H1 (cell line): ENCODE measurements around the gene AMBP.

Source experiments
- BRCA1 ChIP-seq: IDR thresholded peaks from 2 replicates; pipeline ENCODE4 v1.6.1; 2012; ENCODE audit warnings: low read depth, low read length, improper control_type of control experiment
- CHD1 ChIP-seq: IDR thresholded peaks from 2 replicates; pipeline ENCODE4 v1.6.1; 2012; ENCODE audit warnings: low read depth, low read length, improper control_type of control experiment
- GABPA ChIP-seq: IDR thresholded peaks from 2 replicates; pipeline ENCODE4 v1.6.1; 2011; ENCODE audit warnings: mild to moderate bottlenecking, low read length, moderate library complexity, borderline replicate concordance; ENCODE audit not compliant: insufficient read depth
- HDAC2 ChIP-seq, 2 experiments: fragments of 300-600 bp in 1 of 2; sonication (generic) in 1 of 2; IDR thresholded peaks; 2 replicates each; pipeline ENCODE4 v1.6.1; 2011 to 2012; ENCODE audit warnings: low read depth in 2 of 2, low read length in 2 of 2, mild to moderate bottlenecking in 2 of 2, moderate library complexity in 2 of 2, borderline replicate concordance in 1 of 2, inconsistent platforms in 1 of 2
- JUND ChIP-seq: IDR thresholded peaks from 2 replicates; pipeline ENCODE4 v1.6.1; 2011; ENCODE audit warnings: mild to moderate bottlenecking, improper control_type of control experiment, low read length
- POLR2A ChIP-seq, 2 experiments: IDR thresholded peaks; 1 replicate in 1 of 2; 2 replicates in 1 of 2; pipeline ENCODE4 v1.6.1; 2011; ENCODE audit warnings: low read depth in 2 of 2, low read length in 2 of 2, mild to moderate bottlenecking in 2 of 2; ENCODE audit errors: control extremely low read depth in 1 of 2
- POLR2AphosphoS5 ChIP-seq: IDR thresholded peaks from 2 replicates; pipeline ENCODE4 v1.6.1; 2011; ENCODE audit warnings: low read depth, low read length
- POU5F1 ChIP-seq: IDR thresholded peaks from 2 replicates; pipeline ENCODE4 v1.6.1; 2011; ENCODE audit warnings: low read depth, mild to moderate bottlenecking, low read length, moderate library complexity
- RBBP5 ChIP-seq: IDR thresholded peaks from 2 replicates; pipeline ENCODE4 v1.7.1; 2012; ENCODE audit warnings: low read depth, mild to moderate bottlenecking, inconsistent platforms, low read length, moderate library complexity, borderline replicate concordance
- TAF1 ChIP-seq: IDR thresholded peaks from 2 replicates; pipeline ENCODE4 v1.6.1; 2011; ENCODE audit warnings: mild to moderate bottlenecking, low read depth, low read length
- ZNF274 ChIP-seq: IDR thresholded peaks from 2 replicates; pipeline ENCODE4 v1.7.0; 2012; ENCODE audit warnings: low read length, borderline replicate concordance; ENCODE audit errors: extremely low read depth
- TF ChIP-seq, protein P1 (sequence below), 3 experiments: IDR thresholded peaks; 1 replicate in 2 of 3; 2 replicates in 1 of 3; pipeline versions ENCODE4 v1.5.1 to v1.6.1; 2011; ENCODE audit warnings: low read length in 3 of 3, mild to moderate bottlenecking in 3 of 3, inconsistent platforms in 2 of 3, low read depth in 1 of 3, moderate library complexity in 1 of 3; ENCODE audit not compliant: insufficient read depth in 1 of 3; ENCODE audit errors: control extremely low read depth in 1 of 3
- TF ChIP-seq, protein P2 (sequence below): IDR thresholded peaks from 2 replicates; pipeline ENCODE4 v1.6.1; 2011; ENCODE audit warnings: low read length, improper control_type of control experiment

DNA sequence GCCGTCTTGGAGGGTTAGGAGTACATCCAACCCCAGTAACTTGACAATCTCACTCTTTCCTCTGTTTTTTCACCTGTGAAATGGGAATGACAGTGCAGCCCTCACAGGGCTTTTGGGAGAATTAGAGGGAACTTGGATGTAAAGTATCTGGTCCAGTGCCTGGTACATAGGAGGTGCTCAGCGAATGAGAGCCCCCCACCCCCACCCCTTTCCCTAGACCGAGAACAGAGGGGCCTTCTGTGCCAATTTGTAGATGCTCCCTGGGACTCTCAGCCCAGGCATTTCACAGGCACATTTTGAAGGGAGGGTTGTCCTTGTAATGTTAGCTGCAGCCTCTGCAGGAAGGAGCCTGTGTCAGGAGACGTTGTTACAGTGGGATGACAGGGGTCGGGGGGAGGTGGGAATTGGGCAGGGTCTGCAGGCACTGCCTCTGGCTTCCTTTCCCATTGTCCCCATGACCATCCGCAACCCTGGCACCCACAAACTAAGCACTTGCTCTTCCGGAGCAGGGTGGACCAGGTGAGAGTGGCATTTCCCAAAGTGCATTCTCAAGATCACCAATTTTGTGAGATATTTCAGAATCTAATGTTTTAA lies 47.0 kb downstream of the AMBP start:
- TF ChIP-seq POU5F1 (no peak), JUND (no peak), CHD1 (no peak), HDAC2 (IDR thresholded peaks at IDR 0.05; ENCODE audit: borderline replicate concordance in 1 of 2, low read depth in 2 of 2, low read length in 2 of 2) (no peak), POLR2A (IDR thresholded peaks at IDR 0.05; ENCODE audit: control extremely low read depth in 1 of 2, low read depth in 2 of 2, low read length in 2 of 2) (no peak), BRCA1 (no peak), RBBP5 (no peak), GABPA (no peak), ZNF274 (no peak), TAF1 (no peak), POLR2AphosphoS5 (no peak)
- TF ChIP-seq, protein P1, sequence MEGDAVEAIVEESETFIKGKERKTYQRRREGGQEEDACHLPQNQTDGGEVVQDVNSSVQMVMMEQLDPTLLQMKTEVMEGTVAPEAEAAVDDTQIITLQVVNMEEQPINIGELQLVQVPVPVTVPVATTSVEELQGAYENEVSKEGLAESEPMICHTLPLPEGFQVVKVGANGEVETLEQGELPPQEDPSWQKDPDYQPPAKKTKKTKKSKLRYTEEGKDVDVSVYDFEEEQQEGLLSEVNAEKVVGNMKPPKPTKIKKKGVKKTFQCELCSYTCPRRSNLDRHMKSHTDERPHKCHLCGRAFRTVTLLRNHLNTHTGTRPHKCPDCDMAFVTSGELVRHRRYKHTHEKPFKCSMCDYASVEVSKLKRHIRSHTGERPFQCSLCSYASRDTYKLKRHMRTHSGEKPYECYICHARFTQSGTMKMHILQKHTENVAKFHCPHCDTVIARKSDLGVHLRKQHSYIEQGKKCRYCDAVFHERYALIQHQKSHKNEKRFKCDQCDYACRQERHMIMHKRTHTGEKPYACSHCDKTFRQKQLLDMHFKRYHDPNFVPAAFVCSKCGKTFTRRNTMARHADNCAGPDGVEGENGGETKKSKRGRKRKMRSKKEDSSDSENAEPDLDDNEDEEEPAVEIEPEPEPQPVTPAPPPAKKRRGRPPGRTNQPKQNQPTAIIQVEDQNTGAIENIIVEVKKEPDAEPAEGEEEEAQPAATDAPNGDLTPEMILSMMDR (IDR thresholded peaks at IDR 0.05; ENCODE audit: control extremely low read depth in 1 of 3, insufficient read depth in 1 of 3, low read depth in 1 of 3, low read length in 3 of 3) = no peak
- TF ChIP-seq, protein P2, sequence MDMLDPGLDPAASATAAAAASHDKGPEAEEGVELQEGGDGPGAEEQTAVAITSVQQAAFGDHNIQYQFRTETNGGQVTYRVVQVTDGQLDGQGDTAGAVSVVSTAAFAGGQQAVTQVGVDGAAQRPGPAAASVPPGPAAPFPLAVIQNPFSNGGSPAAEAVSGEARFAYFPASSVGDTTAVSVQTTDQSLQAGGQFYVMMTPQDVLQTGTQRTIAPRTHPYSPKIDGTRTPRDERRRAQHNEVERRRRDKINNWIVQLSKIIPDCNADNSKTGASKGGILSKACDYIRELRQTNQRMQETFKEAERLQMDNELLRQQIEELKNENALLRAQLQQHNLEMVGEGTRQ = no peak
